Upper lobe of left lung (tissue), 4 donors: ENCODE data around the gene TPBGL.

Experiments used
- EP300 ChIP-seq, 4 donors: sonication (generic); formaldehyde crosslinking; IDR thresholded peaks; one replicate each; pipeline ENCODE4 v1.5.1; 2017; ENCODE audit warnings: antibody characterized with exemption in 4 of 4, control low read depth in 2 of 4
- POLR2A ChIP-seq, 4 donors: fragments of 450-650 bp; IDR thresholded peaks; one replicate each; pipeline ENCODE4 v1.5.1; 2016 to 2017; ENCODE audit warnings: antibody characterized with exemption in 4 of 4, mild to moderate bottlenecking in 2 of 4
- POLR2AphosphoS5 ChIP-seq, 2 donors: sonication (generic); formaldehyde crosslinking; IDR thresholded peaks; one replicate each; pipeline ENCODE4 v1.5.1; 2017; ENCODE audit warnings: antibody characterized with exemption in 2 of 2
- TF ChIP-seq, protein P1 (sequence below), 6 experiments: fragments of 450-650 bp in 4 of 6; fragments of 200-600 bp in 2 of 6; sonication (generic) in 2 of 6; IDR thresholded peaks; one replicate each; pipeline ENCODE4 v1.5.1; 2016 to 2019; ENCODE audit warnings: antibody characterized with exemption in 6 of 6

GRCh38 chr11:75244052-75244814 lies 3.7 kb downstream of the TPBGL start:
- TF ChIP-seq, protein P1, sequence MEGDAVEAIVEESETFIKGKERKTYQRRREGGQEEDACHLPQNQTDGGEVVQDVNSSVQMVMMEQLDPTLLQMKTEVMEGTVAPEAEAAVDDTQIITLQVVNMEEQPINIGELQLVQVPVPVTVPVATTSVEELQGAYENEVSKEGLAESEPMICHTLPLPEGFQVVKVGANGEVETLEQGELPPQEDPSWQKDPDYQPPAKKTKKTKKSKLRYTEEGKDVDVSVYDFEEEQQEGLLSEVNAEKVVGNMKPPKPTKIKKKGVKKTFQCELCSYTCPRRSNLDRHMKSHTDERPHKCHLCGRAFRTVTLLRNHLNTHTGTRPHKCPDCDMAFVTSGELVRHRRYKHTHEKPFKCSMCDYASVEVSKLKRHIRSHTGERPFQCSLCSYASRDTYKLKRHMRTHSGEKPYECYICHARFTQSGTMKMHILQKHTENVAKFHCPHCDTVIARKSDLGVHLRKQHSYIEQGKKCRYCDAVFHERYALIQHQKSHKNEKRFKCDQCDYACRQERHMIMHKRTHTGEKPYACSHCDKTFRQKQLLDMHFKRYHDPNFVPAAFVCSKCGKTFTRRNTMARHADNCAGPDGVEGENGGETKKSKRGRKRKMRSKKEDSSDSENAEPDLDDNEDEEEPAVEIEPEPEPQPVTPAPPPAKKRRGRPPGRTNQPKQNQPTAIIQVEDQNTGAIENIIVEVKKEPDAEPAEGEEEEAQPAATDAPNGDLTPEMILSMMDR (IDR thresholded peaks at IDR 0.05), result no peak
- TF ChIP-seq POLR2A (IDR thresholded peaks at IDR 0.05), result no peak
- TF ChIP-seq POLR2AphosphoS5 (IDR thresholded peaks at IDR 0.05), result no peak
- TF ChIP-seq EP300 (IDR thresholded peaks at IDR 0.05), result no peak
